HG02938 (cell line): Measurements from ENCODE around the gene PDCD2L.
"Not testable (repeated sequence)": the region's sequence is repeated elsewhere in the genome, so short reads cannot be mapped to it uniquely, and the experiment has no call there.

ENCODE experiments used
- ATAC-seq: cut with Tn5 transposase; IDR thresholded peaks from one replicate; pipeline ENCODE4 v1.9.1; 2021; ENCODE audit warnings: mild to moderate bottlenecking, moderate library complexity; ENCODE audit not compliant: unreplicated experiment

The PDCD2L gene

GRCh38 chr19:34404109-34404909 lies at the start of gene PDCD2L:
Gene PDCD2L (plus strand): TSS chr19:34404399. CDS start chr19:34404431, 32 bp downstream.
- peak; percentile 83 for ATAC-seq

GRCh38 chr19:34355201-34355600 lies 49.0 kb upstream of the PDCD2L start:
- ATAC-seq, result no peak

GRCh38 chr19:34356875-34357274 lies 47.3 kb upstream of the PDCD2L start:
- no peak for ATAC-seq

GRCh38 chr19:34357431-34357830 lies 46.8 kb upstream of the PDCD2L start:
- ATAC-seq, result no peak

GRCh38 chr19:34359140-34359953 lies 44.9 kb upstream of the PDCD2L start:
- ATAC-seq, result peak; percentile 83

- no peak for ATAC-seq
Observed at GRCh38 chr19:34359954-34360315, 44.3 kb upstream of the PDCD2L start.

- no peak for ATAC-seq
Observed at GRCh38 chr19:34360354-34360909, 43.8 kb upstream of the PDCD2L start.

- no peak for ATAC-seq
Observed at GRCh38 chr19:34362679-34363069, 41.5 kb upstream of the PDCD2L start.

- no peak for ATAC-seq
Observed at GRCh38 chr19:34363094-34363493, 41.1 kb upstream of the PDCD2L start.

- ATAC-seq, result no peak
Observed at GRCh38 chr19:34363930-34364329, 40.3 kb upstream of the PDCD2L start.

- ATAC-seq, result no peak
Observed at GRCh38 chr19:34364462-34364829, 39.8 kb upstream of the PDCD2L start.

- ATAC-seq, result peak; percentile 72
Observed at GRCh38 chr19:34364830-34365462, 39.3 kb upstream of the PDCD2L start, which contains the start of gene GPI. Gene GPI (plus strand): TSS chr19:34365196. CDS start chr19:34365267, 71 bp downstream.

- ATAC-seq, result peak; percentile 7
Observed at GRCh38 chr19:34365463-34366401, 38.5 kb upstream of the PDCD2L start.

GRCh38 chr19:34366738-34367623 lies 37.2 kb upstream of the PDCD2L start:
- ATAC-seq, result no peak

GRCh38 chr19:34367624-34367957 lies 36.6 kb upstream of the PDCD2L start:
- no peak for ATAC-seq

- no peak for ATAC-seq
Observed at GRCh38 chr19:34368338-34368737, 35.9 kb upstream of the PDCD2L start.

- not testable (repeated sequence) for ATAC-seq
Observed at GRCh38 chr19:34369166-34369565, 35.0 kb upstream of the PDCD2L start.

- ATAC-seq, result no peak
Observed at GRCh38 chr19:34370117-34370516, 34.1 kb upstream of the PDCD2L start.

GRCh38 chr19:34370983-34371382 lies 33.2 kb upstream of the PDCD2L start:
- no peak for ATAC-seq
